Measurements from ENCODE around the gene CNTN1.

DNA sequence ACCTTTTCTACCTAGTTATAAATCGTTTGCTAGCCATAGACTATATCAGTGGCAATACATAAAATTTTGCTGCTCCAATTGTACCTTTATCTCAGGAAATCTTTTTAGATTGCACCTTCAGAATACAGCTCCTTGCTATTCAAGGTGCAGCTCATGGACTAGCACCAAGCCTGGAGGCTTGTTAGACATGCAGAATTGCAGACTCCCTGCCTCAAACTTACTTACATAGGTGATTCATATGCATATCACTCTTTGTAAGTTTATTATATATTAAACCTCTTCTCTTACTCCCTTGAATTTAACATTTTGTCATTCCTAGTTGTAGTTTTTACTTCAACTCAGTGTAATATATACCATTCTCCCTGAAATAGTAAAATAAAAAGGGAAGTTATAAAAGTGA, 300.4 kb downstream of the CNTN1 start:
- TF ChIP-seq POLR2A (IDR thresholded peaks at IDR 0.05) = no peak
- TF ChIP-seq, protein P1, sequence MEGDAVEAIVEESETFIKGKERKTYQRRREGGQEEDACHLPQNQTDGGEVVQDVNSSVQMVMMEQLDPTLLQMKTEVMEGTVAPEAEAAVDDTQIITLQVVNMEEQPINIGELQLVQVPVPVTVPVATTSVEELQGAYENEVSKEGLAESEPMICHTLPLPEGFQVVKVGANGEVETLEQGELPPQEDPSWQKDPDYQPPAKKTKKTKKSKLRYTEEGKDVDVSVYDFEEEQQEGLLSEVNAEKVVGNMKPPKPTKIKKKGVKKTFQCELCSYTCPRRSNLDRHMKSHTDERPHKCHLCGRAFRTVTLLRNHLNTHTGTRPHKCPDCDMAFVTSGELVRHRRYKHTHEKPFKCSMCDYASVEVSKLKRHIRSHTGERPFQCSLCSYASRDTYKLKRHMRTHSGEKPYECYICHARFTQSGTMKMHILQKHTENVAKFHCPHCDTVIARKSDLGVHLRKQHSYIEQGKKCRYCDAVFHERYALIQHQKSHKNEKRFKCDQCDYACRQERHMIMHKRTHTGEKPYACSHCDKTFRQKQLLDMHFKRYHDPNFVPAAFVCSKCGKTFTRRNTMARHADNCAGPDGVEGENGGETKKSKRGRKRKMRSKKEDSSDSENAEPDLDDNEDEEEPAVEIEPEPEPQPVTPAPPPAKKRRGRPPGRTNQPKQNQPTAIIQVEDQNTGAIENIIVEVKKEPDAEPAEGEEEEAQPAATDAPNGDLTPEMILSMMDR (IDR thresholded peaks at IDR 0.05) = no peak

Data from prostate gland (tissue), 2 donors.